HG03196 (cell line): ENCODE results near the gene SLC25A10.

ENCODE experiments used
- ATAC-seq: cut with Tn5 transposase; IDR thresholded peaks from one replicate; pipeline ENCODE4 v1.9.1; 2021; ENCODE audit not compliant: unreplicated experiment

The SLC25A10 gene

GRCh38 chr17:81705518-81706231 lies 6.4 kb upstream of the SLC25A10 start:
- ATAC-seq: no peak

DNA sequence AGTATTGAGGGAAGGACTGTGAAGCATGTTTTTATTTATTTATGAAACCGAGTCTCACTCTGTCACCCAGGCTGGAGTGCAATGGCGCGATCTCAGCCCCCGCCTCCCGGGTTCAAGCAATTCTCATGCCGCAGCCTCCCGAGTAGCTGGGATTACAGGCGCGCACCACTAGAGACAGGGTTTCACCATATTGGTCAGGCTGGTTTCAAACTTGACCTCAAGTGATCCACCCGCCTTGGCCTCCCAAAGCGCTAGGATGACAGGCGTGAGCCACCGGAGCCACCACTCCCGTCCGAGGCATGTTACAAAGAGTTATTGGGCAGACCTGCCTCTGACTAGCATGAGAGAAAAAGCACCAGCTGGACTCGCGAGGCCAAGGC lies 5.9 kb upstream of the SLC25A10 start:
- ATAC-seq: no peak

DNA sequence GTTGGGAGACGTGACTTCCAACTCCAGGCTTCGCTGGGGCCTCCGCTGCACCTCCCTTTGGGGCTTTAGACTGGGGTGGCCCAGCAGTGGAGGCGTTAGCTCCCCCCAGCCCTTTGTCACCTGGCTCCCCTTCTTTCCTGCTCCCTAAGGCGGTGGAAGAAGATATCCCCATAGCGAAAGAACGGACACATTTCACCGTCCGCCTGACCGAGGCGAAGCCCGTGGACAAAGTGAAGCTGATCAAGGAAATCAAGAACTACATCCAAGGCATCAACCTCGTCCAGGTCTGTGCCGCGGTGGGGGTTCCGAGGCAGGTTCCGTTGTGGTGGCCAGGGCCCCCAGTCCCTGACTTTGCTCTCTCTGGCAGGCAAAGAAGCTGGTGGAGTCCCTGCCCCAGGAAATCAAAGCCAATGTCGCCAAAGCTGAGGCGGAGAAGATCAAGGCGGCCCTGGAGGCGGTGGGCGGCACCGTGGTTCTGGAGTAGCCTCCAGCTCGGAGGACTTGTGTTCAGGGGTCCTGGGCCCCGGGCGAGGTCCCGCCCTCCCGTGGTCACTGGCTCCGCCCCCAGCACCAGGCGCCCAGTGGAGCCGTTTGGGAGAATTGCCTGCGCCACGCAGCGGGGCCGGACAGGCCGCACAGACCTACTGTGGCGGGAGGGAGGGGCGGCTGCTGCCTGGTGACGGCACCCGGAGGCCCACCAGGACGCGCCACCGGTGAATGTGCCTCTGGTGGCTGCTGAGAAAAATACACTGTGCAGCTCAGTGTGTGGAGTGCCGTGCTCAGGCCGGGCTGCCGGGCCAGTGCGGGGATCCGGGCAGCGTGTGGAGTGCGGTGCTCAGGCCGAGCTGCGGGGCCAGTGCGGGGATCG lies 5.1 kb upstream of the SLC25A10 start:
- no peak for ATAC-seq

- no peak for ATAC-seq
Observed at GRCh38 chr17:81707725-81708646, 4.1 kb upstream of the SLC25A10 start.

GRCh38 chr17:81708739-81709185 lies 3.3 kb upstream of the SLC25A10 start:
- ATAC-seq: no peak

DNA sequence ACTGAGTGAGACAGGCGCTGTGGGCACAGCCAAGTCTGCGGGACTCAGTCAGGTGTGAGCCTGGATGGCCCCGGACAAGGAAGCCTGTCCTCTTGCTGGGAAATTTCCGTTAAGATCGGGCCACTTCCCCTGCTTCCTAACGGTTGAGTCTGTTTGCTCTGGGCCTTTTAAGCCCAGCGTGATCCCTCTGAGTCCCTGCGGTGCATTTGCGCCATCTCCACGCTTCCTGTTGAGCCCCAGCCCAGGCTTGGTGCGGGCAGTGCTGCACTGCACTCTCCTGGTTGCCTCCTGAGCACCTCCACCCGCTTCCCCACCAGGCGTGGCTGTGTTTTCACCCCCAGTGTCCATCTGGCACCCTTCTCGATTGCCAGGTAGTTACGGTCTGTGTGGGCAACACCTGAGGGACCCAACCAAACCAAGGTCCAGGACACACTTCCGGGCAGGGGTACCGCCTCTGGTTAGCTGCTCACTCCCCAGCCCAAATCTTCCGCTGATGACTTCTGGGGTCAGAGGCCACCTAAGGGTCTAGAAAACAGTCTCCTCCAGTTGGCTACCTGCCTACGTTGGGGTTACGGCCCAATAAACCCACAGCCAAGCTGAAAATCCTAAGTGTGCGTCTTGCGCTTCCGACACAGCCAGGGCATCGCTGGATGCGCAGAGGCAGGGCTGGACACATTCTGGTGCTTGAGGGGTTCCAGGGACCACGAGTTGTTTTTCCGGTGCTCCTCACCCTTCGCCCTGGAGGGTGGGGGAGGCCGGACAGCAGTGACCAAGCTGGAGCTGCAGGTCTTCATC lies 1.4 kb upstream of the SLC25A10 start:
- ATAC-seq: no peak

DNA sequence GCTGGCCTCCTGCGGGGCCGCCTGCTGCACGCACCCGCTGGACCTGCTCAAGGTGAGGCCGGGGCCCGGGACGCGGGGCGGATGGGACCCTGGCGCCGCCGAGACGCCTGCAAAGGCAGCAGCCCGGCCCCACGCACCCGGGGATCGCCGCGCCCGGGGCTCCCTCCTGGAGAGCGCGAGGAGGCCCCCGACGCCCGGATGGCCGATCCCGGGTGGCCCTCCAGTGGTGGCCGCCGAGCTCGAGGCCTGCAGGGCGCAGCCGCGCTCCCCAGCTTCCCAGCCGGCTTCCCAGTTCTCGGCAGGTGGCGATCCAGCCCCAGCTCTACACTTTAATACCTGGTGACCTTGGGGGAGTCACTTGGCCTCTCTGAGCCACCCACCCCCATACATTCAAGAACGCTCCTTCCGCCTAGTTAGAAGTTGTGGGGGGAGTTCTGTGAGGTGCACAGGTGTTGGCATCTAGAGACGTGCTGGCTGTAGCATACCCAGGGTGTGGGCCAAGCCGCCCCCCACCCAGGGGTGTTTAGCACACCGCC lies 452 bp downstream of the SLC25A10 start:
- ATAC-seq: peak; percentile 10

GRCh38 chr17:81713004-81713555 lies 996 bp downstream of the SLC25A10 start:
- ATAC-seq: no peak

DNA sequence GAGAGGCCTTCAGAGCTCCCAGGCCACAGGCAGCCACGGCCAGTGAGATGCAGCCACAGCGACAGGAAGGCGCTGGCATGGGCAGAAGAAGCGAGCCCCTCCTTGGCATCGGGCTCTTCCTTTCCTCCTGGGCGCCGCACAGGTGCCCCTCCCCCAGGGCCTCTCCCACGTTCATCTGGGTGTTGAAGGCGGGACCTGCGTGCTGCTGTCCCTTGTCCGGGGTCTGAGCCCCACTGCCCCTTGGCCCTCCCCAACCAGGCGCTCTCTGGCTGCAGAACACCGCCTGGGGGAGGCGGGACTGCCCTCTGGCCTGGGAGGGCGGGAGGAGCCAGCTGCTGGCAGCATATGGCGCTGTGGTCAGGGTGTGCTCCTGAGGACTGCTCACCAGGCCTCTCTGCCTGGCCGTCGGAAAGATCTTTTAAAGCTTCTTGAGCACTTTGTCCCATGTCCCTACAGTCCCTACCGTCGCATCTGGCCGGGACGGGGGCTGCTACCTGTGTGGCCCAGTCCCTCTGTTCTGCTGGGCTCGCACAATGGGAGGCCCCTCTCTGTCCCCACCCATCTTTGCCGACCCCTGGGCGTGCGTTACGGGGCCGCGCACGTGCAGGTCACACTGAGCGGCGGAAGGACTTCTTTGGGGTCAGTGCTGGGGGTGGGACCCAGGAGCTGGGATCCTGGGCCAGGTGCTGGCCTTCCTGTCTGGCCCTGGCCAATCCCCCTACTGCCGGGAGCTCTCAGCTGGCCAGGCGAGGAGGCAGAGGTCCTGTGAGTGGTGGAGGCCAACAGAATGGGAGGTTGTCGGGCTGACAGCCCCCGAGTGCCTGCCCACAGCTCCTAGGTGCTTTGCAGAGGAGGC lies 1.7 kb downstream of the SLC25A10 start:
- ATAC-seq: no peak

- ATAC-seq: no peak
Observed at GRCh38 chr17:81714412-81715106, 2.5 kb downstream of the SLC25A10 start.

- ATAC-seq: no peak
Observed at GRCh38 chr17:81715107-81715871, 3.2 kb downstream of the SLC25A10 start.

DNA sequence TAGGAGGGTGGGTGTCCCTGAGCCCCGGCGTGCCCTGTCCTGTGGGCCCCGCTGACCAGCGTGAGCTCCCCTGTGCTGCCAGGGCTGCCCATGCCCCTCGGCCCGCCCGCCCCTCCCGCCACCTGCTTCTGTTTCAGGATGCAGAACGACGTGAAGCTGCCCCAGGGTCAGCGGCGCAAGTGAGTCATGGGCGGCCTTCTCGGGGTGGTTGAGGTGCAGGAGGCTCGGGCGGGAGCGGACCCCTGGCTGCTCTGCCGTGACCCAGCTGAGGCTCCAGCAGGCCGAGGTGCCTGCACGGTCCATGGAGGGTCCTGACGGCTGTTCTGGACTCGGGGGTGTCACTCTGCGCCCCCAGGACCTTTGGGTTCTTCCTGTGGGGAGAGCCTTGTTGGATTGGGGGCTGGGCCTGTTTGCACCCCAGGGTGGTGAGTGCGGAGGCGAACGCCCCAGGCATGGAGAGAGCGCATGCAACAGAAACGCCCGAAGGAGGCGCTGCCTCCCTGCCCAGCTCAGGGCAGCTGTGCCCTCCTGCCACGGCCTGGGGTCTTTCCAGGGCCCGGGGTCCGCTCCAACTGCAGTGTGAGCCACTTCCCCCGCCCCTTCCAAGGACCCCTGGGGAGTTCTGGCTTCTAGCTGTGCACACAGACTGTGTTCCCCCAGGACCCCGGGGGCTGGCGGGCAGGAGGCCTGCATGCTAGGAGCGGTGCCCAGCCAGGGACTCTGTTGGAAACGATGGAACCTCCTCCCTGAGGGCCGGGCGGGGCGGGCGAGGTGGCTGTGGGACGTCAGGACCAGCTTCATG lies 4.0 kb downstream of the SLC25A10 start:
- ATAC-seq: no peak

DNA sequence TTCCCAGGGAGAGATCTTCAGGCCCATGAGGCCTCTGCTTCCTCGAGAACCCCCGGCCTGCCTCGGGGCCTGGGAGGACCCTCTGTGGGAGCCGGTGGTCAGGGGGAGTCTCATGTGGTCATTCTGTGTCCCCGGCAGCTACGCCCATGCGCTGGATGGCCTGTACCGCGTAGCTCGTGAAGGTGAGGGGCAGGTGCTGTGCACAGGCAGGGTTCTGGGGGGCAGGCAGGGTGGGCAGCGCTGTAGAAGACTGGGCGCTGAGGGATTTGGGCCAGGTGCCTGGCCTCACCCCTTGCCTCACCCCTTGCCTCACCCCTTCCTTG lies 4.6 kb downstream of the SLC25A10 start:
- ATAC-seq: no peak

DNA sequence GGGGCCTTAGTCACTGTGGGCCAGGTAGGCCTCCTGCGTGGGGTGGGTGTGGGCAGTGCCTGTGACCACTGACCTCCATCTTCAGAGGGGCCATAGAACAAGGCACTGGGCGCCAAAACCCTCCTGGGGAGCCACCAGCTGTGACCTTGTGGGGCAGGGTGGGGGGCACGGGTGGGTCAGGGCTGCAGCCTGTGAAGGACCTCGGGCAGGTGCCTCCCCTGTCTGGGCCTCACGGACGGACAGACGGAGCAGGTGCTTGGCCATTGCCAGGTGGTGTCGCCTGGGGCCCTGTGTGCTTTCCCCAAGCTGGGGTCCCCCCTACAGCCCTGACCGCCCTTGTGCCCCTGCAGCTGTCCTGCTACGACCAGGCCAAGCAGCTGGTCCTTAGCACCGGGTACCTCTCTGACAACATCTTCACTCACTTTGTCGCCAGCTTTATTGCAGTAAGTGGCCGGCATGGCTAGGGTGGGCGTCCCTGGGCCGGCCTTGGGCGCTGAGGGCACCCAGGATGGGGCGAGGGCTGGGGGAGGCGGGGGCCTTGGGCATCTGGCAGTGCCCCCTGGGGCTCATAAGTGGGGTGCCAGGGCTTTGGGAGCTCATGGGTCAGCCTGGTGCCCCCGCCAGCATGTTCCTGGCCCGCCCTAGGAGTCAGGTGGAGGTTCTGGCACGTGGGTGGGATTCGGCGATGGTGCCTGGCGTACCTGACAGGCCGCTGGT lies 5.1 kb downstream of the SLC25A10 start:
- ATAC-seq: no peak

DNA sequence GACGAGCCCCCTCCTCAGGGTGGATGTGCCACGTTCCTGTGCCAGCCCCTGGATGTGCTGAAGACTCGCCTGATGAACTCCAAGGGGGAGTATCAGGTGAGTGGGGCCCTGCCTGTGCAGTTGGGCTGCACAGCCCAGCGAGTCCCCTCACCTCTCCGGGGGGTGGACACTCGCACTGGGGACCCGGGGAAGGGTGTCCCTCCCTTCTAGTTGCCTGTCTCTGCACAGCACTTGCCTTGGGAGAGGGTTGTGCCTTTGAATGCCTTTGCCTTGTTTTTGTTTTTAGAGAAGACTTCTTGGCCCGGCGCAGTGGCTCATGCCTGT lies 5.6 kb downstream of the SLC25A10 start:
- no peak for ATAC-seq
